HG02642 (cell line): ENCODE data around the gene ZSWIM4.
"Not testable (repeated sequence)": the region's sequence is repeated elsewhere in the genome, so short reads cannot be mapped to it uniquely, and the experiment has no call there.

ENCODE experiments used
- ATAC-seq: cut with Tn5 transposase; IDR thresholded peaks from one replicate; pipeline ENCODE4 v1.9.1; 2021; ENCODE audit warnings: mild to moderate bottlenecking; ENCODE audit not compliant: unreplicated experiment, poor library complexity

Gene ZSWIM4

DNA sequence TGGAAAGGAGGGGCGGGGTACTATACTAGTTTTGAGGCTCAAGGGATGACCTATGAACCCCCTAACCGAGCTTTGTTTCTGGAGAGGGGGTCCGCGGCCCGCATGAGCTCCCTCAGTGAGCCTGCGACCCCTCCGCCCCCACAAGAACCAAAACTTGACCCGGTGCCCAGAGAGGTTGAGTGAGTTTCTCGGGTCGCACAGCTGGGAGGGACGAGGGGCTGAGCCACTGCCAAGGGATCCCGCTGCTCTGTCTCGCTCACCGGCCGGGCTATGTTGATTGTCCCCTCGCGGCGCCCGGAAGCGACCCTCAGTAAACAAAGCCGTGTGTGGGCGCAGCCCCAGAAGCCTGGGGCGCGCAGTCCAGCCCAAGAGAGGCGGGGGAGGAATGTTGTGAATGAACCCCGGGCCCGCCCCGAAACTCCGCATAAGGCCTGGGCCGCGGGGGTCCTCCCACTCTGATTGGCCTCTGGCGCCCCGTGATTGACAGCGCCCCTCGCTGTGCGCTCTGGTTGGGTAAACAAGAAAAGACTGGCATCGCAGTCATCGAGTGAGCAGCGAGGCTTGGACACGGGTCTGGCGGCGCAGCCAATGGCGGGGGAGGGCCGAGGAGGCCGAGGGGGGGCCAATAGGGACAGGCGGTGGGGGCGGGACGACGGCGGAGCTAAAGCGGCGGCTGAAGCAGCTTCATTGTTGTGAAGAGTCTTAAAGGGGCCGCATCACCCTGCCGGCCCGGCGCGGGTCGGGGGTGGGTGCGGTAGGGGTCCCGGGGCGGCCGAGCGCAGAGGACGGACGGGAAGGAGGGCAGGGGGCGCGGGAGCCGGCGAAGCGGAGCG is at the start of gene ZSWIM4:
TSS of gene ZSWIM4 (plus strand) at position 687 of the 833 bp plus-strand sequence. CDS start 206 bp downstream, outside the sequence.
- peak; percentile 94 for ATAC-seq

DNA sequence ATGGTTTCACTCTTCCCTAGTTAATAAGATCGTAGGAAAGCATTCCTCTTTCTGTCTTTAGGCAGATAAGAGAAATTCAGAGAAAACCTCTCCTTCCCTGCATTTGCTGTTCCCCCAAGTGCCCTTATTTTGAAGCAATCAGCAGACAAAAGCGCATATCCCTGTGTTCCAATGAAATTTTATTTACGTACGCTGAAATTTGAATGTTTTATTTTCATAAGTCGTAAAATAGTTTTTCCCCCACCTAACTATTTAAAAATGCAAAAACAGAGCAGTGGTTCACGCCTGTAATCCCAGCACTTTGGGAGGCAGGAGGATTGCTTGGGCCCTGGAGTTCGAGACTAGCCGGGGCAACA is 48.2 kb upstream of the ZSWIM4 start:
- ATAC-seq: no peak

DNA sequence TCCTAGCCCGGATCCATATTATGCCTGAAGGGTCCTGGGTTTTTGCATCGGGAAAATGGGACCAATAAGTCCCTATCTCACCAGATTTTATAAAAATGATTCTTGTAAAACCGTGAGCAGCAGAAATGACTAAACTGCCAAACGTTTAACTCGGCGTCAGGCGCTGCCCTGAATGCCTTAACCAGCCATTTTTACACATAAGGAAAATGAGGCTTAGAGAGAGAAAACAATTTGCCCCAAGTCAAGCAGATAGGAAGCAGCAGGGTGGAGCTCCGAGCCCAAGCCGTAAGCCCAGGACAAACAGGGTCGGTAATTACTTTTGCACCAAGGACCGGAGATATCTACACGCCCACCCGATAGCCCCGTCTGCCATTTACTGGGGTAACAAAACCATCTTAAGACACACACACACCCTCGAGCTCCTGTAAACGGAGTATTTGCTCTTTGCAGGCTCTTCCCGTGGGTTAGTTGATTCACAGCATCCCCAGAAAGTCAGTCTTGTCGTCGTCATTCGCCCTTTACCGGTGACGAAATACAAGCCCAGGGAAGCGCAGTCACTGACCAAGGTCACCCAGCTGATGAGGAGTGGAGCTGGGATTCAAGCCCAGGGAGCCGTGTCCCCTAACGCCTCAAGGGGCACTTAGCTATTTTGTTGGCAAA is 46.9 kb upstream of the ZSWIM4 start:
- ATAC-seq: no peak

DNA sequence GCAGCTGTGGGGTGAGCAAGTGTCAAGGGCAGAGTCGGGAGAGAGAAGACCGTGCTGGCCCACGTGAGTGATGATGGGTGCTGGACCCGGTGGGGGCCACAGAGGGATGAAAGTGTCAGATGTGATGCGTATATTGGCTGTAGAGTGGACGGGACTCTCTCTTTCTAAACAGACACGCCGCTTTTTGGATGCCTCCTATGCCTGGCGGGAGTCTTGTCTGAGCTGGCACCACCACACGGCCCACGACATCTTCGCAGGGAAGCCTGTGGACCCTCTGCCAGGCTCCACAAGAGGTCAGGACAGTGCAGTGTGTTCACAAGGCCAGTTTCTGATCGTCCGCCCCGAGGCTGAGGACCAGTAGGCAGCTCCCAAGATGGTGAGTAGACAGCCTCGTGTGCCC is 43.8 kb upstream of the ZSWIM4 start:
- no peak for ATAC-seq

DNA sequence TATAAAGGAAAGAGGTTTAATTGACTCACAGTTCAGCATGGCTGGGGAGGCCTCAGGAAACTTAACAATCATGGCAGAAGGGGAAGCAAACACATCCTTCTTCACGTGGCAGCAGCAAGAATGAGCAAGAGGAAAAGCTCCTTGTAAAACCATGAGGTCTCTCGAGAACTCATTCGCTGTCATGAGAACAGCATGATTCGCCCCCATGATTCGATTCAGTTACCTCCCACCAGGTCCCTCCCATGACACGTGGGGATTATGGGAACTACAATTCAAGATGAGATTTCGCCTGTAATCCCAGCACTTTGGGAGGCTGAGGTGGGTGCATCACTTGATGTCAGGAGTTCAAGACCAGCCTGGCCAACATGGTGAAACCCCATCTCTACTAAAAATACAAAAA is 41.6 kb upstream of the ZSWIM4 start:
- not testable (repeated sequence) for ATAC-seq

DNA sequence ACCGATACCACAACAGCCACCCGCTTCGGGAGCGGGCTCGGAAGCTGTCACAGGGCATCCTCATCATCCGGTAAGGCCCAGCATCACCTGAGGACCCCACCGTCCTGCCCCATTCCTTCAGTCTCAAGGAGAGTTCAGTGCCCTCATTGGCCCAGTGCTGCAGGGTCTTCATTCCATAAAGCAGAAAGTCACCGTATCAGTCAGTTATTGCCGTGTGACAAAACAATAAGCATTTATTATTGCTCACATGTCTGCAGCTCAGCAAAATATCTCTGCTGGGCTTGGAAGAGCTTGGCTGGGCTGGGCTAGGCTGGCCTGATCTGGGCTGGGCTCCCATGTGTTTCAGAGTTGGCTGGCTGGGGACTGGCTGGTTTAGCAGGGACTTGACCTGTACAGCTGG is 39.0 kb upstream of the ZSWIM4 start:
- ATAC-seq: no peak

DNA sequence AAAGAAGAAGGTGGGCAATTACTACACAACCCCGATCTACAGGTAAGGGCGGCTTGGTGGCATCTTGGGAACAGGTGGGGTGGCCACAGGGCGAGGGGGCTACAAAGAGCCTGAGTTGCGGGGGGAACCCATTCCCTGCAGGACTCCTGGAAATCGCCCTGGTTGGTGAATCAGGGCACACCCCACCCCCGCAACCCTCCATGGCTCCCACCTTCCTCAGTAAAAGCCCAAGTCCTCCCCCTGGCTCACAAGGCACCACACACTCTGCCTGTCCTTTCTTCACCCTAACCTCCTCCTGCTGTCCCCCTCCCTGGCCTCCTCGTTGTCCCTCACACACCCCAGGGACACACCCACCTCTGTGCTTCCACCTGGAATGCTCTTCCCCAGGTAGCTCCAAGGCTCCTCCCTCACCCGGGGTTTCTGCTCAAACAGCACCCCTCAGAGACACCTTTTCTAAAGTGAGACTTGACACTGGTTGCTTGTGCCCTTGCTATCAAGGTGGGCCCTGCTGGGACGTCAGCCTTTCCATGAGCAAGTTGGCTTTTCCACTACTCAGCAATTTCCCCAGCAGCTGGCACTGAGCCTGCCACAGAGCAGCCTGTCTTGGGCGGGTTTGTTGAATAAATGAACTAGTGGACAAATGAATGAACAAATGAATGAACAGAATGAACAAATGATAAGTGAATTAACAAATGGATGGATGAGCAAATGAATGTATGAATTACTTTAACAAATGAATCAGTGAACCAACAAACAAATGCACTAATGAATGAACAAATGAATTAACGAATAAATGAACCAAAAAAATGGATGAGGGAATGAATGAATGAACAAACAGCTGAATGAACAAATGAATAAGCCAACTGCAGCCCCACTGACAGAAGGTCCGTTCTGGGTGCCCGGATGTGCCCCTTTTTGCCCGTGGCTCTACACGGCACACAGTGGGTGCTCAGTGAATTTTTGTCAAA is 37.2 kb upstream of the ZSWIM4 start:
- no peak for ATAC-seq

DNA sequence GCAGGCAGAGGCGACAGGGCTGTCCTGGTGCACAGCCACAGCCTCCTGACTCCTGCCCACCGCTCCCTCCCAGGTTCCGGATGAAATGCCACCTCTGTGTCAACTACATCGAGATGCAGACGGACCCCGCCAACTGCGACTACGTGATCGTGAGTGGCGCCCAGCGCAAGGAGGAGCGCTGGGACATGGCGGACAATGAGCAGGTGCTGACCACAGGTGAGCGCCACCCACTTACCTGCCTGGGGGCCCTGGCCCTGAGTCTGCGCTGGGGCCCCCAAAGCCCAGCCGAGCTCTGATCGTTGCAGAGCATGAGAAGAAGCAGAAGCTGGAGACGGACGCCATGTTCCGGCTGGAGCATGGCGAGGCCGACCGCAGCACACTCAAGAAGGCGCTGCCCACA is 36.4 kb upstream of the ZSWIM4 start:
- no peak for ATAC-seq

DNA sequence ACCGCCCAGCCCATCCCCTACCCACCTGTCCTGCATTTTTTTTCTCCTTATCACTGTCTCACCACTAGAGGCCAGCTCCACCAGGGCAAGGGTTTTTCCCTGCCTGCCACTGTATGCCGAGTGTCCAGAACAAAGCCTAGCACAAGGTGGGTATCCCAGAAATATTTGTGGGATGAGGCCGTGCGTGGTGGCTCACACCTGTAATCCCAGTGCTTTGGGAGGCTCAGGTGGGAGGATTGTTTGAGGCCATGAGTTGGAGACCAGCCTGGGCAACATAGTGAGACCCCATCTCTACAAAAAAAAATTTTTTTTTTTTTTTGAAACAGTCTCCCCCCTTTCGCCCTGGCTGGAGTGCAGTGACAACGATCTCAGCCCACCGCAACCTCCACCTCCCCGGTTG is 33.8 kb upstream of the ZSWIM4 start:
- ATAC-seq: no peak

DNA sequence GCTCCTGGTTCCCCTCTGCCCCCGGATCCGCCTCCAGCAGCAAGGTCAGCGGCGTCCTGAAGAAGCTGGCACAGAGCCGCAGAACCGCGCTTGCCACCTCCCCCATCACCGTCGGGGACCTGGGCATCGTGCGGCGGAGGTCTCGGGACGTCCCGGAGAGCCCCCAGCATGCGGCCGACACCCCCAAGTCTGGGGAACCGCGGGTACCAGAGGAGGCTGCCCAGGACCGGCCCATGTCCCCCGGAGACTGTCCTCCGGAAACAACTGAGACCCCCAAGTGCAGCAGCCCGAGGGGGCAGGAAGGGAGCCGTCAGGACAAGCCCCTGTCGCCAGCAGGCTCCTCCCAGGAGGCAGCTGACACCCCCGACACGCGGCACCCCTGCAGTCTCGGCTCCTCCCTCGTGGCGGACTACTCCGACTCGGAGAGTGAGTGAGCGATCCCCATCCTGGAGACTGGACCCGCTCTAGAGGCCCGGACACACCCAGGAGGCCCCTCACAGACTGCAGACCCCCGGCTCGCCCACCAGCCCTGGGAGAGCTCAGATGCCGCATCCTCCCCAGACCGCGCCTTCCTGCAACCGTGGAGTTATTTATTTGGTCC is 32.5 kb upstream of the ZSWIM4 start:
- ATAC-seq: no peak

DNA sequence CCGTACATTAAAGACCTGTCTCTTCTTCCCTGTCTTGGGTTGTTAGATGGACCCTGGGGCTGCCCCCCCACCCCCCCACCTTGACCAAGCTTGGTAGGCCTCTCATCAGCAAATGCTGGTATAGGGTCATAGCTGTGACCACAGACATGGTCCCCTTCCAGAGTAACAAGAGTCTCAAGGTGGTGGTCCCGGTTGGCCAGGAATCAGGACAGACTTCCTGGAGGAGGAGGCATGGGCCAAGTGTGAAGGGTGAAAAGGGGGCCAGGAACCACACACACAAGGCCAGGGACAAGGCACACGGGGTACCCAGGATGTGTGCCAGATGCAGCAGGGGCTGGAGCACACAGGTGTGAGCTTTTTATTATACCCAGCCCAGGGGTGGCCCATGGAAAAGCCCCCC is 32.0 kb upstream of the ZSWIM4 start:
- no peak for ATAC-seq

DNA sequence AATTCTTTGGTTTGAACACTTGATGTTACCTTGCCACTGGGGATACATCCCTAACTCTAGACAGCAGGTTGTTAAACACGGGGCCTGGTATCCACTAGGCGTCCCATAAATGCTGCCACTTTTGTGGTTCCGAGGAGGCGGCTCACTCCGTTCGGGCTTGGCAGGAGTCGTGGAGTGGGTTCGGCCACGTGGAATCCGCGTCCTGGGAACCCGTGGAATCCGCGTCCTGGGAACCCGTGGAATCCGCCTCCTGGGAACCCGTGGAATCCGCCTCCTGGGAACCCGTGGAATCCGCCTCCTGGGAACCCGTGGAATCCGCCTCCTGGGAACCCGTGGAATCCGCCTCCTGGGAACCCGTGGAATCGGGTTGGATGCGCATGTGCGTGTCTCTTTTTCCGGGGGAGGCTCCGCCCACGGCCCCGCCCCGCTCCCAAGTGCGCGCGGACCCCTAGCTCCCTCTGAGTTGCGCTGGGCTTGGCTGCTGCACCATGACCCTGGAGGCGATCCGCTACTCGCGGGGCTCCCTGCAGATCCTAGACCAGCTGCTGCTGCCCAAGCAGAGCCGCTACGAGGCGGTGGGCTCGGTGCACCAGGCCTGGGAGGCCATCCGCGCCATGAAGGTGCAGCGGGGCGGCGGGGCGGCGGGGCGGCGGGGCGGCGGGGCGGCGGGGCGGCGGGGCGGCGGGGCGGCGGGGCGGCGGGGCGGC is 31.0 kb upstream of the ZSWIM4 start, which contains the start of gene MRI1:
TSS of gene MRI1 (plus strand) at position 422 of the 707 bp plus-strand sequence. CDS start at position 489, 67 bp downstream.
- ATAC-seq: peak; percentile 62

DNA sequence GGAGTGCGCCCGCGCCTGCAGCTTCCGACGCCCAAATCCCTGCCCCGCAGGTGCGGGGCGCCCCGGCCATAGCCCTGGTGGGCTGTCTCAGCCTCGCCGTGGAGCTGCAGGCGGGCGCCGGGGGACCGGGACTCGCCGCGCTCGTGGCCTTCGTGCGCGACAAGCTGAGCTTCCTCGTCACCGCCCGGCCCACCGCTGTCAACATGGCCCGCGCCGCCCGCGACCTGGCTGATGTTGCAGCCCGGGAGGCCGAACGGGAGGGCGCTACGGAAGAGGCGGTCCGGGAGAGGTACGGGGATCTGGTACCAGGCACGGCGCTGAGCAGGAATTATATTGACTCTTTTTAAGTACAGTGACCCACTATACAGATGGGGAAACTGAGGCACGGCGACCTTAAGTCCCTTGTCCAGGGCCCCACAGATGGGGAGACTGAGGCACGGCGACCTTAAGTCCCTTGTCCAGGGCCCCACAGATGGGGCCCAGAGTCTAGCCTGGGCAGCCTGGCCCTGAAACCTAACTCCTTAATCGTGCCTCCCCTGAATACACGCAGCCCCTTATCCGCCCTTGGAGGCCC is 30.3 kb upstream of the ZSWIM4 start:
- ATAC-seq: peak; percentile 37

DNA sequence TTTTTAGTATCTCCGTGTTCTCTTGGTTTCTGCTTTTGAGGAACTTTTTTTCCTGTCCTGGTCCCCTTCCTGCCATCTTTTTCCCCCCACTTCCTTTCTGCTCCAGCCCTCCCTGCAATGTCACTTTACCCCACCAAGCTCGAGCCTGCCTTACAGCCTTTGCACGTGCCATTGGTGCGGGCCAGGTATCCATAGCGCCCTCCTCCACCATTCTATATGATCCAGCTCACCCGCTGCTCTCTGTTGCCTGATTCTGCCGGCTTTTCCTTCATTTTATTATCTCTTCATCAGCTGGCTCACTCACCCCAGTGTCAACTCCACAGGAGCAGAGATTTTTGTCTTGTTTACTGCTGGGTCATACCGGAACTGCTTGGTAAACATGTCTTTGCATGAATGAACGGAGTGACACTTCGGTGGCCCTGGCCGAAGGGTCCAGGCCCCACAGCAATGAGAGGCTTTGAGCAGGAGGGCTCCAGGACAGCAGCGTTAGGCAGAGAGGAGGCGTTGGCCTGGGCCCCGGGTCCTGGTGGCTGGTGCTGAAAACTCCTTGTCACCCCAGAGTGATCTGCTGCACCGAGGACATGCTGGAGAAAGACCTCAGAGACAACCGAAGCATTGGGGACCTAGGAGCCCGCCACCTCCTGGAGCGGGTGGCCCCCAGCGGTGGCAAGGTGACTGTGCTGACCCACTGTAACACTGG is 29.7 kb upstream of the ZSWIM4 start:
- no peak for ATAC-seq

DNA sequence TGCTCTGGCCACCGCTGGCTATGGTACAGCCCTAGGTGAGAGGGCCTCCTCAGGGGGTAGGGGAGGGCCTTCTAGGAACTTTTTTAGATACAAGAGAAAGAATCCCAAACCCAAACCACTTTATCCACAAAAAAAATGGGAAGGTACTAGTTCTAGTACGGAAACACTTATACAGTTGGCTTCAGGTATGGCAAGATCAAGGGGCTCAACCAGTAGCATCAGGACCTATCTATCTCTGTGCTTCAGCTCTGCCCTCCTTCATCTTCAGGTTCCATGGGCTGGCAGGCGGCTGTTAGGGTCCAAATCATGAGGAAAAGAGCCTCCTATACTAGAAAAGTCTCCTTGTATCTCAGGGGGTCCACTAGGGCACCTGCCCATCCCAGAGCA is 29.2 kb upstream of the ZSWIM4 start:
- ATAC-seq: no peak

DNA sequence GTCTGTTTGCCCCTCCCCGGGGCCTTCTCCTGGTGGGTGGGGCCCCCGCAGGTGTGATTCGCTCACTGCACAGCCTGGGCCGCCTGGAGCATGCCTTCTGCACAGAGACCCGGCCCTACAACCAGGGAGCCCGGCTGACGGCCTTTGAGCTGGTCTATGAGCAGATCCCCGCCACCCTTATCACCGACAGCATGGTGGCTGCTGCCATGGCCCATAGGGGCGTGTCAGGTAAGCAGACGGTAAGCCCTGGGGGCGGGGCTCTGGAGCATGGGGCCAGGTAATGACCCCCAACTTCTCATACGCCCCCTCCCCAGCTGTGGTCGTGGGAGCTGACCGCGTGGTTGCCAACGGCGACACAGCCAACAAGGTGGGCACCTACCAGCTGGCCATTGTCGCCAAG is 26.7 kb upstream of the ZSWIM4 start:
- ATAC-seq: no peak

DNA sequence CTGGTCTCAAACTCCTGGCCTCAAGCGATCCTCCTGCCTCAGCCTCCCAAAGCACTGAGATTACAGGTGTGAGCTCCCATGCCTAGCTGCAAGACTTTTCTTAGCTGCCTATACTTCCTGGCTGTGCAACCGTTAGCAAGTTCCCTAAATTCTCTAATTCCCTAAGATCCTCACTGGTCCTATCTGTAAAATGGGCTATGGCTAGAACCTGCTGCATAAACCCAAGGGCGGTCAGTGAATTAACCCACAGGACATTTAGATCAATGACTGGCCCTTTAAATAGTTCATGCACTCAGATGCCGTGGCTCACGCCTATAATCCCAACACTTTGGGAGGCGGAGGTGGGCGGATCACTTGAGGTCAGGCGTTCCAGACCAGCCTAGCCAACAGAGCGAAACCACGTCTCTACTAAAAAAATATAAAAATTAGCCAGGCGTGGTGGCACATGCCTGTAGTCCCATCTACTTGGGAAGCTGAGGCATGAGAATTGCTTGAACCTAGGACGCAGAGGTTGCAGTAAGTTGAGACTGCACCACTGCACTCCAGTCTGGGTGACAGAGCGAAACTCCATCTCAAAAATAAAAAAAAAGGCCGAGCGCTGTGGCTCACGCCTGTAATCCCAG is 25.1 kb upstream of the ZSWIM4 start:
- no peak for ATAC-seq
